Muscle layer of colon (tissue), 2 donors: ENCODE measurements around the gene METTL25B.

ENCODE experiments used
- H3K27ac ChIP-seq: one replicate; pipeline ENCODE4 v1.7.0; 2013; ENCODE audit warnings: low read depth, mild to moderate bottlenecking, low read length, moderate library complexity
- H3K27me3 ChIP-seq, 2 donors: one replicate each; pipeline ENCODE4 v1.7.0; 2013; ENCODE audit warnings: low read length in 2 of 2, mild to moderate bottlenecking in 2 of 2; ENCODE audit not compliant: insufficient read depth in 2 of 2, control insufficient read depth in 1 of 2
- H3K36me3 ChIP-seq: one replicate; pipeline ENCODE4 v1.7.0; 2013; ENCODE audit warnings: mild to moderate bottlenecking, low read length; ENCODE audit not compliant: insufficient read depth
- H3K4me1 ChIP-seq: one replicate; pipeline ENCODE4 v1.7.0; 2013; ENCODE audit warnings: mild to moderate bottlenecking, low read length; ENCODE audit not compliant: insufficient read depth
- H3K4me3 ChIP-seq, 2 donors: one replicate each; pipeline ENCODE4 v1.7.0; 2013; ENCODE audit warnings: low read length in 2 of 2, low read depth in 1 of 2, mild to moderate bottlenecking in 1 of 2, moderate library complexity in 1 of 2
- H3K9ac ChIP-seq: one replicate; pipeline ENCODE4 v1.7.0; 2013; ENCODE audit warnings: low read length
- H3K9me3 ChIP-seq: one replicate; pipeline ENCODE4 v1.7.0; 2013; ENCODE audit warnings: mild to moderate bottlenecking, low read length
- donor health status: abdominal sarcoma.
- donor health status: Adenocarcinoma of cecum.

Gene METTL25B

GRCh38 chr1:156703741-156704140 lies 24.5 kb upstream of the METTL25B start:
- H3K27me3 ChIP-seq: no peaks in the 10 kb centered on the region
- H3K4me1 ChIP-seq: peaks cover 34% of the 10 kb centered on the region
- no peaks in the 10 kb centered on the region for H3K9me3 ChIP-seq
- peak overlapping the region; percentile 33 for H3K9ac ChIP-seq
- peak overlapping the region in 1 of 2 donors; percentile 8 for H3K4me3 ChIP-seq
- H3K27ac ChIP-seq: no peak overlapping the region
- H3K36me3 ChIP-seq: no peaks in the 10 kb centered on the region

DNA sequence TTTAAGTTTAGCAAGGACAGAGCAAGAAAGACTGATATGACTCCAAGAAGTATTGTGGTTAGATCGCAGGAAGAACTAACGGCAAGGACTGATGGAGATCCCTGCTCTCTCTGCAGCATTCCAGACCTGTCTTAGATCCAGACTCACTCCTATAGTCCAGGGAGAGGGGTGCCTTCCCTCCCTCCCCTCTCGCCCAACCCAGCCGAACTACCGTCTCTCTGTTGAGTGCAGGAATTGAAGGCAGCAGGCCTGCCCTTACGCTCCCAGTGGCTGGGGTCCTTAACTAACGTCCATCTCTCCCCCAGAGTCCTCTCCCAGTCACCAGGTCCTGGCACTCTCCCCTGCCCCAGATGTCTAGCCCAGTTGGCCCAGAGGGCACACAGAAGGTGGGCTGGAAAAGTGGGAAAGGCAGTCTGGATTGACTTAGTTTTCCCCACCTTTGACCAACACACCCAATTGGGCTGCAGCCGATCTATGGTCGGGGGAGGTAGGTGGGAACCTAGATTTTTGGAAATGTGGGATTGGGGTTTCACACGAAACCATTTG lies 24.0 kb upstream of the METTL25B start:
- no peak overlapping the region for H3K27ac ChIP-seq
- H3K4me3 ChIP-seq: peak overlapping the region; percentile 69 to 80
- H3K27me3 ChIP-seq: no peaks in the 10 kb centered on the region
- H3K9me3 ChIP-seq: no peaks in the 10 kb centered on the region
- peaks cover 39% of the 10 kb centered on the region for H3K4me1 ChIP-seq
- H3K9ac ChIP-seq: peak overlapping the region; percentile 33
- H3K36me3 ChIP-seq: no peaks in the 10 kb centered on the region

DNA sequence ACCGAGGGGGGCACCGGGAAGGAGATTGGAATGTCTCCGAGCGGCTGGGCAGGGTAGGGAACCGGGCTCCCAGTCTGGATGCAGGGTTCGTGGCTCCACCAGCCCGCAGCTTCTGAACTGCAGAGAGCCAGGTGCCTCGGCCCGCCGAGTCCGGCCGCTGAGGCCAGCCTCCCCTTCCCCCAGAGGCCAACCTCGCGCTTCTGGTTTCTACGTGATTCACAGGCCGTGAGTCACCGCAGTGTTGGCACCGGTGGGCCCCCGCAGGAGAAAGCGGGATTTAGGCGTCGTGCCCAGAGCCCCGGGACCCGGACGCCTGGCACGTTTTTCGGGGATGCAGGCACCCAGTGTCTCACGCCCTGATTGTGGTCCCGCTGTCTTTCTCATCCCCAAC lies 23.3 kb upstream of the METTL25B start:
- H3K27me3 ChIP-seq: no peaks in the 10 kb centered on the region
- no peaks in the 10 kb centered on the region for H3K36me3 ChIP-seq
- no peak overlapping the region for H3K27ac ChIP-seq
- H3K4me3 ChIP-seq: peak overlapping the region; percentile 69 to 80
- H3K9ac ChIP-seq: peak overlapping the region; percentile 63
- H3K9me3 ChIP-seq: no peaks in the 10 kb centered on the region
- peaks cover 46% of the 10 kb centered on the region for H3K4me1 ChIP-seq

DNA sequence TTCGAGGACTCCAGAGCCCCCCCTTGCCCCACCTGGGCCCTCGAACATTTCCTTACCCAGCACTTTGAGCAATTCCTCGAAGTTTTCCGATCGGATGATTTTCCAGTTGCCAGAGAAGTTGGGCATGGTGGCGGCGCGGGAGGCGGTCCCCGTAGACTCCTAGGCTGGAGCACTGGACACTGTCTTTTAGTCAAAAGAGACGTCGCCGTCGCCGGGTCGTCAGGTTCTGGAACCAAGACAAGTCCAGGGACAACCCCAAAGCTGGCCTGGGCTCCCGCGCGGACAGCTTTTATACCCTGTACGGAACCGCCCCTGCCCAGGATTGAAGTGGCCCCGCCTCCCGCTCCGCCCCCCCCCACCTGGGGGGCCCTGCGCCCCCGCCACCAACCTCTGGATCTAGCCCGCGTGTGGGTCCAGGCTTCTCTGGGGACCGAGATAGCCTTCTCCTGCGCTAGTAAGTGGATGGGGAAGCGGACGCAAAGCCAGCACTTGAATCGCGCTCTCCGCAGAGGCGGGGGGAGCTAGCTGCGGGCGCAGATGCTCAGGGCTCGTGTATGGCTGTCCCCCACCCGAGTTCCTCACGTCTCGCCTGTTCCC lies 22.9 kb upstream of the METTL25B start, which contains the start of gene CRABP2:
CRABP2 (minus strand) TSS at position 263 of the 597 bp plus-strand sequence; CDS start at position 126, 137 bp downstream.
- peak within 1 kb of the TSS; percentile 69 to 80 for H3K4me3 ChIP-seq

DNA sequence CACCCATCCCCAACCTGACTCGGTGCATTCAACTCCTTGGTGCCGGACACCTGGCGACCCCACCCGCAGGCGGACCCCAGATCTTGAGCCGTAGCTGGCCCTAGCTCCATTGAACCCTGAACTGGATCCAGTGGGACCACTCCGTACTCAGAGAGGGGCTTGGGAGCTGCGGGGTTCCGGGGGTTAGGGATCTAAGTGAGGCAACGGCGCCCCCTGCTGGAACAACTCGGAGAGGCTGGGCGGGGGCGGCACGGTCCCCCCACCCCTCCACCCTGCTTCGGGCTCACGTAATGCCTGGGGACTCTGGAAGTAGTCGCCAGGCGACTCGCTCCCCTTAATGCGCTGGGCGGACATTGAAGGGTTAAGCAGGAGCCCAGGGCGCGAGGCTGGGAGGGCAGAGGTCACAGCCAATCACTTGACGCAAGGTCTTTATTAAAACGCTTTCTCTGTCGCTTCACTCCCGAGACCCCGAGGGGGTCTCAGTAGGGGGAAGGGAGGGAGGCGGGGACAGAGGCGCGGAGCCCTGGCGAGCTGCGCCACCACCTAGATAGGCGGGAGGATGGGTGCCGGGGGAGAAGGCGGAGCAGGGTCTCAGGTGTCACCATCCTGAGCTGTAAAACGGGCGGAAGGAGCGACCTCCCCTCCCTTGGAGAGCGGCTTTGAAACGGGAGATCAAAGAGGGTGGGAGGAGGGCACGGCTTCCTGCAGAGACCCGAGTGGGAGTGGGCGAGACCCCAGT lies 22.2 kb upstream of the METTL25B start:
- H3K27me3 ChIP-seq: no peaks in the 10 kb centered on the region
- H3K4me3 ChIP-seq: peak overlapping the region; percentile 69 to 80
- H3K27ac ChIP-seq: peak overlapping the region; percentile 89
- H3K9ac ChIP-seq: peak overlapping the region; percentile 63
- H3K36me3 ChIP-seq: no peaks in the 10 kb centered on the region
- H3K9me3 ChIP-seq: no peaks in the 10 kb centered on the region
- peaks cover 58% of the 10 kb centered on the region for H3K4me1 ChIP-seq

More for the DNA sequence above, 22.9 kb upstream of the METTL25B start, which contains the start of gene CRABP2:
- Histone ChIP-seq H3K27ac (peak within 1 kb of the TSS; percentile 89), H3K4me1 (peaks cover 51% of the 10 kb centered on the region), H3K36me3 (no peaks in the 10 kb centered on the region), H3K27me3 (no peaks in the 10 kb centered on the region), H3K9me3 (no peaks in the 10 kb centered on the region), H3K9ac (peak within 1 kb of the TSS; percentile 63)

DNA sequence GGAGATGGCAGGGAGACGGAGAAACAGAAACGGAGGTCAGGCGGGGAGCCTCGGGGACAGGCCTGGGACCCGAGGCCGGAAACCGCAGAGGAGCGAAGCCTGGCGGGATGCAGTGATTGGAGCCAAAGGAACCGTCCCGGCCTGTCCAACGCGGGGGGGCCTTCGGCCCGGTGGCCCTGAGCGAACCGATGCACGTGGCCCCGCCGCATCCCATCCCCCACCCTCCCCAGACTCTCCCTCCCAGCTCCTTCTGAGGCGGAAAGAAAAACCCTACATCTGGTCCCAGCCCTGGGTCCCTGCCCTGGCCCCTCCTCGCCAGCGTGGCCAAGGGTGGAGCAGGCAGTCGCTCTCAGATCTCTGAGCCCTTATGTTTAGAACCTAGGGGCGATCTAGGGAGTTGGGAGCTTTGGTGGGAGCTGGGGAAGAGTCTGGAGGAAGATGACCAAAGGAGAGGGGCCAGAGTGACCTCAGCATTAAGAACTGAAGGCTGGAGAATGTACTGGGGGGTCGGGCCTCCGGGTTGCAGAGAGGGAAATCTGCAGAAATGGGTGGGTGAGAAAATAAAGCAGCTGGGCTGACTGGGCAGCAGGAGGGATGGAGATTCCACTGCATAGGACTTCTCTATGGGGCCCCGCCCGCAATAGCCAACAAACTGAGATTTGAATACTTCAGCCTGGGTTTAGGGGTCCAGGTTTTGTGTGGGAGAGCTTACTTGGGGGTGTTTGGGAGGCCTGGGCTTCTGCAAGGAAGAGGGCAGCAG lies 21.4 kb upstream of the METTL25B start:
- Histone ChIP-seq H3K27me3 (no peaks in the 10 kb centered on the region), H3K27ac (peak overlapping the region; percentile 89), H3K36me3 (no peaks in the 10 kb centered on the region), H3K4me1 (peaks cover 65% of the 10 kb centered on the region), H3K4me3 (peak overlapping the region; percentile 69 to 80), H3K9ac (peak overlapping the region; percentile 63), H3K9me3 (no peaks in the 10 kb centered on the region)

DNA sequence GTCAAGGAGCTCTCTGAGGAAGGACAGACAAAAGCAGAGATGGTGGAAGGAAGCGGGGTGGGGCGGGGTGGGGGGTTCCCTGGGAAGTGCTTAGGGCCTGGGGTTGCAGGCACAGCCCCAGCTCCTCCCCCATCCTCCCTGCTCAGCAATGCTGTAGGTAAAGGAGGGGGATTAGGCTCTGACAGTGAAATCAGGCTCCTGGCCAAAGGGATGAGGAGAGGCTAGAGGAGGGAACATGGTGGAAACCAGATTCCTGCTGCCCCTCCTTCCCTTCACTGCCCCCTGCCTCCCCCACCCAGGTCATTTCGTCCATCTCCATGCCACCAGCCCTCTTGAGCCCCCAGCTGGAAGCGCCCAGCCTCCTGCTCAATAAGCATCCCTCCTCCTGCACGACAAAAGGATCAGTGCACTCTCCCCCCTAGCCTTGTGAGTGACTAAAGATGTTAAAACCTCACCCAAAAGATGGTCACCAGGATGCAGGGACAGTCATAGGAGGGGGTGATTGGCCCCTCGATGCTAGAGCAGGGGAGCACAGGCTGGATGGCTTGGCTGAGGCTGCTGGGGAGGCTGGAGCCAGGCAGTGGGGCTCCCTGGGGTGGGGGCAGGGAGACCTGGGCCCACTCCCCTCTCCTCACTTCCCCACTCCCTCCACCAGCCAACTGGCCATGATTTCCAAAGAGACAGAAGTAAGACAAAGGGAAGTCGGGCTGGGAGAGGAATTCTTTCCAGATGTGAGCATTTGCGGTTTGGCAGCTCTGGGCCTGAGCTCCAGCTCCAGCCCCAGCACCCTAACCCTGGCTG lies 20.7 kb upstream of the METTL25B start:
- Histone ChIP-seq H3K4me3 (no peak overlapping the region), H3K27me3 (no peaks in the 10 kb centered on the region), H3K9me3 (no peaks in the 10 kb centered on the region), H3K27ac (peak overlapping the region; percentile 89), H3K9ac (no peak overlapping the region), H3K4me1 (peaks cover 73% of the 10 kb centered on the region), H3K36me3 (no peaks in the 10 kb centered on the region)

DNA sequence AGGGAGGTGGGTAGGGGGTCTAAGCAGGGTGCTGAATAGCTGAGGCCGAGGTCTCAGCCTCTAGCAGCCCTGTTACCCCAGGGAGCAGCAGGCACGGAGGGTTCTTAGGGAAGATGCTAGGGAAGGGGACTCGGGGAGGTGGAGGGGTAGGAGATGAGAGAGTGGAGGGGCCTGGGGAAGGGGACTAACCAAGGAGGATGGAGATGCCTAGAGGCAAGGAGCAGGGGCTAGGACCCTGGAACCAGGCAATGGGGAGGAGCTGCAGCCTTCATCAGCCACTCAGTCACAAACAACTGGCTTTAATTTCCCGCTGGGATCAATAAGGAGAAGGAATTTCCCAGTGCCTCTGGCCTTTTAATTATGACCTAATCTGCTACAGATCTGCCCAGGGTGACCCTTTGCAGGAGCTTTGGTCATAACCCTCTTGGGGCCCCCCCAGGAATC lies 20.0 kb upstream of the METTL25B start:
- Histone ChIP-seq H3K27me3 (no peaks in the 10 kb centered on the region), H3K9me3 (no peaks in the 10 kb centered on the region), H3K9ac (no peak overlapping the region), H3K4me3 (no peak overlapping the region), H3K27ac (peak overlapping the region; percentile 89), H3K4me1 (peaks cover 77% of the 10 kb centered on the region), H3K36me3 (no peaks in the 10 kb centered on the region)

DNA sequence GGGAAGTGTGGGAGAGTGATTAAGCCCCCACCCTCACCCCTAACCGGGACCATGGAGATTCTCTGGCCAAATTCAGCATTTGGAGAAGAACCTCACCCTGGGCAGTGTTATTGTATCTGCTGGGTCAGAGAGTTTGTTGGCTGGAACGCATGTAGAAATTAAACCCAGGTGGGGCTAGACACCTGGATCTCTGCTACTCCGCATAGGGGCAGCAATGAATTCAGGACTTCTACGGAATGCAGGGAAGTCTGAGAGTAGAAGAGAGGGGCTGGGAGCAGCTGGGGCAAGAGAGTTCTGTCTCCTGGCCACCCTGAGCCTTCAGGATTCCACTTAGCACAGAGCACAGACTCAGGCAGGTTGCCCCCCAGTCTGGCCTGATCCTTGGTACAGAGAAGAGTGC lies 19.2 kb upstream of the METTL25B start:
- Histone ChIP-seq H3K4me1 (peaks cover 69% of the 10 kb centered on the region), H3K4me3 (no peak overlapping the region), H3K9ac (no peak overlapping the region), H3K9me3 (no peaks in the 10 kb centered on the region), H3K36me3 (no peaks in the 10 kb centered on the region), H3K27me3 (no peaks in the 10 kb centered on the region), H3K27ac (peak overlapping the region; percentile 56)

DNA sequence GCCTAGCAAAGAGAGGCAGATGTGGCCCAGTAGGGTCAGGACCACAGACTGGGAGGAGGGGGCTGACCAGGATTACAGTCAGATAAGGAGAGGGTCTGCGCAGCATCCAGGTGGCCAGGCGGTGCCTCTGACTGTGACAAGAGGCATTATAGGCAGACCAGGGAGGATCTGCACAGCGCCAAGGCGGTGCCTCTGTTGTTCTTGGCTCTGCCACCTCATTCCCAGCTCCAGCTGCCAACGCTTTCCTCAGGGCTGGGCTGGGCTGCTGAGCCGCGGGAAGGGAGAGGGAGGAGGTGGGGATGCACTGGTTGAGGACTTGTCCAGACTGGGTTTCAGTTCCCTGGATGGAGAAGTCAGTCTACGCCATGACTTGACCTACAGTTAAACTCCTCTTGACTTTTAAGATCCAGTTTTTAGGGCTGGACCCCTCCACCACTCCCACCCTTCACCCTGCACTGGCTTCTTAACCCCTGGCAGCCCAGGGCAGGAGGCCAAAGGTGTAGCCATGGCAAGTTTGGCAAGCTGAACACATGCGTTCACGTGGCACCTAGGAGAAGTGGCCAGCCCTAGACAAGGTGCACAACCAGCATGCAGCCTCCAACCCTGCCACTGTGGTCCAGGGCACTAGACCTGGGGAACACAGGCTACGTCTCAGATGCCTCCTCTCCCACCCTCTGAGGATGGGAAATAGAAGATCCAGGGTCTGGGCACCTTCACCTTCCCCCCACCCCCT lies 18.3 kb upstream of the METTL25B start:
- H3K36me3 ChIP-seq: no peaks in the 10 kb centered on the region
- H3K27ac ChIP-seq: peak overlapping the region; percentile 56
- H3K4me1 ChIP-seq: peaks cover 60% of the 10 kb centered on the region
- no peaks in the 10 kb centered on the region for H3K9me3 ChIP-seq
- H3K4me3 ChIP-seq: no peak overlapping the region
- H3K9ac ChIP-seq: no peak overlapping the region
- H3K27me3 ChIP-seq: no peaks in the 10 kb centered on the region
